NCI-H128 (cell line): ENCODE data around the gene TMEM91.
"Not testable (repeated sequence)": the region's sequence is repeated elsewhere in the genome, so short reads cannot be mapped to it uniquely, and the experiment has no call there.

ENCODE experiments used
- DNase-seq: peaks from one replicate; lab custom pipeline; 2025; ENCODE audit not compliant: unreplicated experiment; lab: John Stamatoyannopoulos, UW

Gene TMEM91

GRCh38 chr19:41376241-41376997 is at the start of gene TMEM91:
TMEM91 (plus strand) TSS chr19:41376533; CDS start chr19:41378310, 1,777 bp downstream.
- DNase-seq = no peak

- DNase-seq = no peak
Observed at GRCh38 chr19:41327076-41327575, 49.2 kb upstream of the TMEM91 start.

- no peak for DNase-seq
Observed at GRCh38 chr19:41327576-41328156, 48.7 kb upstream of the TMEM91 start.

GRCh38 chr19:41328157-41328841 is 48.0 kb upstream of the TMEM91 start:
- DNase-seq = no peak

- no peak for DNase-seq
Observed at GRCh38 chr19:41328842-41329225, 47.5 kb upstream of the TMEM91 start.

GRCh38 chr19:41330481-41330880 is 45.9 kb upstream of the TMEM91 start:
- no peak for DNase-seq

- no peak for DNase-seq
Observed at GRCh38 chr19:41330946-41331678, 45.2 kb upstream of the TMEM91 start.

GRCh38 chr19:41332000-41332399 is 44.3 kb upstream of the TMEM91 start:
- no peak for DNase-seq

GRCh38 chr19:41332468-41332867 is 43.9 kb upstream of the TMEM91 start:
- DNase-seq = no peak

GRCh38 chr19:41334793-41335192 is 41.5 kb upstream of the TMEM91 start:
- no peak for DNase-seq

GRCh38 chr19:41335467-41335866 is 40.9 kb upstream of the TMEM91 start:
- DNase-seq = no peak

- DNase-seq = no peak
Observed at GRCh38 chr19:41339936-41340335, 36.4 kb upstream of the TMEM91 start.

- DNase-seq = no peak
Observed at GRCh38 chr19:41341669-41342490, 34.5 kb upstream of the TMEM91 start.

- no peak for DNase-seq
Observed at GRCh38 chr19:41344162-41344561, 32.2 kb upstream of the TMEM91 start.

GRCh38 chr19:41346916-41347315 is 29.4 kb upstream of the TMEM91 start:
- DNase-seq = not testable (repeated sequence)

- no peak for DNase-seq
Observed at GRCh38 chr19:41350735-41351338, 25.5 kb upstream of the TMEM91 start.

- DNase-seq = no peak
Observed at GRCh38 chr19:41351339-41352245, 24.7 kb upstream of the TMEM91 start.

- no peak for DNase-seq
Observed at GRCh38 chr19:41352279-41352608, 24.1 kb upstream of the TMEM91 start.
